HG03095 (cell line): ENCODE measurements around the gene DOK3.

Source experiments
- ATAC-seq: cut with Tn5 transposase; IDR thresholded peaks from one replicate; pipeline ENCODE4 v1.9.1; 2021; ENCODE audit warnings: moderate library complexity; ENCODE audit not compliant: unreplicated experiment

DOK3 gene

DNA sequence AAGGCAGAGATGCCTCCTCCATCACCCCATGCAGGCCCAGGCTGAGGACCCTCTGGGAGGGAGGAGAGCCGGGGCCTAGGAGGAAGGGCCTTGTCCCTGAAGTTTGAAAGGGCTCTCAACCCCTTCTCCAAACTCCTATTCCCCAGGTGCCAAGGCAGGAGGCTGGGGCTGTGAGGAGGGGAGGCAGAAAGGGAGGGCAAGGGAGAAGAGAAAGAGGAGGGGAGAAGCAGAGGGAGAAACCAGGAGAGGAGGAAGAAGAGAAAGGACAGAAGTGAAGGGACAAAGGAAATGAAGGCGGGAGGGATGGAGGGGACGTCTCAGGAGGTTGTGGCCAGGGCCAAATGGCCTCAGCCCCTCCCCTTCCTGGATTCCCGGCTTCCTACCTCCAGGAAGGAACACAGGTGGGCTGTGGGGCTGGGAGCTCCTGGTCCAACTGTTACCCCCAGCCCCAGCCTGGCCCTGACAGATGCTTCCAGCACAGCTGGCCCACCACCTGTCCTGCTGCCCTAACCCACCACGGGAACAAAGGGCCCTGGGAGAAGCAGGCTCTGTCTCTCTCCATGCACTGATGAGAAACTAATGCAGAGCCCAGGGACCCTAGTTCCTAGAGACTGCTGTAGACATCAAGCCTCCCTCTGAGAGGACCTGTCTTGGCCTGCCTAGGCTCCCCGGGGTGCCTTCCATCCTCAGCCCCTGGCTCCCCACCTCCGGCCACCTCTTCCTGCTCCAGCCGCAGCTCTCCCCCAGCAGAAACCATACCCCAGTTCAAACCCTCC, 39.7 kb downstream of the DOK3 start:
- no peak for ATAC-seq

DNA sequence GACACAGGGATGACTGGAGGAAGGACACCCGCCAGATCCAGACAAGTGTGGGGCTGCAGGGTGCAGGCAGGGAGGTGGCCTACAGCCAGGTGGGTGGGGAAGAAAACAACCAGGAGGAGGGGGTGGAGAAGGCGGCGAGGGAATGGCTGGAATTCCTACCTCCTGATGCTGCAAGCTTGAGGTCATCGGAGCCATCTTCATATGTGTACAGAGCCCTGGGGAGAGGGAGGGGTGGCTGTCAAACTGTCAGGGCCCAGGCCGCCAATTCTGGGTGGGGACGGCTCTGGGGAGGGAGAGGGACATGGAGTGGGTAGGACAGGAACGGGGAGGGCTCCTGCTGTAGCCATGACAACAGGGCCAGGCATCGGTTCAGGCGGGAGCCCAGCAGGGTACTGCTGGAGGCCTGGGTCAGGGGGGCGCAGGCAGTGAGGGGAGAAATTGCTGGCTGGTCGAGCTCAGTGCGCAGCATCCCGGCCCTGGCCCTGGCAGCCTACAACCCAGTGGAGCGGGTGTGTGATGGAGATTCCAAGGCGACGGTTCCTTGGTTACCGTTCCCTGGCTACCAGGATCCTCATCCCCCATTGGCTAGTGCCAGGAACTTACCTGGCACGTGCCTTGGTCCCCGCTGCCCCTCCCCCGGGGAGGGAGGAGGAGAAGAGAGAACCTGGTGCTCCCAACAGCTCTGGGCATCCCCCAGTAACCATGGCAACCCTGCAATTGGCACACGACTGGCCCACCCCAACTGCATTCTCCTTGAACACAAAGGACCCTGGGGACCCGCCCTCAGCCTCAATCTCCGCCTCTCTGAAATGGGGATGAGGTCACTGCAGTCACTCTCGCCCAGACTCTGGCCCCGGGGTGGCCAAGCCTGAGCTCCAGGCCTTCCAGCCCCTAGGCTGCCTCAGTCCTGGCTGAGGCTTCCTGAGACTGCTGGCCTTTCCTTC, 40.7 kb downstream of the DOK3 start:
- ATAC-seq: no peak

DNA sequence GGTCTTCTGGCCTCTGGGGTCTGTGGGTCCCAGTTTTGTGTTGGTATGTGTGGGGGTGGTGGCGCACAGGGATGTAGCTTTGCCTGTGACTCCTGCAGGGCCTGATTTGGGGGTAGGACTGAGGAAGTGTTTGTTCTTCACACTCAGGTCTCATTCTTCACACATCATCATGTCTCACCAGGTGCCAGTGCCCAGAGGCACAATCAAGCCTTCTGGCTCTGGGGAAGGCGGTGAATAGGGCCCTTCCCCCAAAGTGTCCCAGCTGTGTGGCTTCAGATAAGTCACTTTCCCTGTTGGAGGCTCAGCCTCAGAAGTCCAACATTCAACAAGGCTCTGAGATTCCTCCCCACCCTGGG, 41.3 kb downstream of the DOK3 start:
- ATAC-seq: no peak

DNA sequence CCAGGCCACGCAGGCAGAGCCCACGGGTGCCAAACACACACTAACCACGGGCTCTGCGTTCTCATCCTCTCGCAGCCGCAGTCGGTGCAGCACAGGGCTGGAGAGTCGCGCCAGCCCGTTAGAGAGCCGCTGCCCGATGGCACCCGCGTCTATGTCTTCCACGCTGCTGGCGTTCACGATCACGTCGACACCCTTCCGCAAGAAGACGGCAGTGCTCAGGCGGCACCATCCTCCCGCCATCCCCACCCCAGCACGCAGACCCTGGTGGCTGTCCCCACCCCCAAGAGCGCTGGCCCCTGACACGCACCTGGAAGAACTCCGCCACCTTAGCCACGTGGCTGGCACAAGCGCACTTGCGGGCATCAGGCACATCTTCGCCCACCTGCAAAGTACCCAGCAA, 42.2 kb downstream of the DOK3 start:
- no peak for ATAC-seq

DNA sequence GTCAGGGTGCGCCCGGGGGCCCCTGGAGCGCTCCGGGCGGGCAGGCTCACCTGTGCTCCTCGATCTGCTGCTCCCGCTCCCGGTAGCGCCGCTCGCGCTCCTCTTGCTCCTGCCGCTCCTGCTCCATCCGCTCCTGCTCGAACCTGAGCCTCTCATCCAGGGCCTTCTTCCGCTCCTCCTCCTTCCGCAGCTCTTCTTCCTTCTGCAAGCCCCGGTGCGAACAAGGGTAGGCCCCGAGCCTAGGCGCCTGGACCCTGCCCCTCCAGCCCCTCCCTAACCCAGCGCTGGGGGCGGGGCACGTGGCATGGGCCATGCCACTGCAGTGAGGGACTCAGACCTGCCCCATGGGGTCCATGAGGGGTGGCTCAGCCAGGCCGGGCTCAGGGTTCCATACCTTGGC, 42.8 kb downstream of the DOK3 start:
- no peak for ATAC-seq

DNA sequence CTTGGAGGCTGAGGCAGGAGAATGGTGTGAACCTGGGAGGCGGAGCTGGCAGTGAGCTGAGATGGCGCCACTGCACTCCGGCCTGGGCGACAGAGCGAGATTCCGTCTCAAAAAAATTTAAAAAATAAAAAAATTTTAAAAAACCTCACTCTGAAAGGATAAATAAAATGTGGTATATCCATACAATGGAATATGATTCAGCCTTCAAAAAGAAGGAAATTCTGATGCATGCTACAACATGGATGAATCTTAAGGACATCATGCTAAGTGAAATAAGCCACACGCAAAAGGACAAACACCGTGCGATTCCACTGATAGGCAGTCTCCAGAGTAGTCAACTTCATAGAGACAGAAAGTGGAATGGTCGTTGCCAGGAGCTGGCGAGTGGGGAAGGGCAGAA, 44.6 kb downstream of the DOK3 start:
- ATAC-seq: no peak

DNA sequence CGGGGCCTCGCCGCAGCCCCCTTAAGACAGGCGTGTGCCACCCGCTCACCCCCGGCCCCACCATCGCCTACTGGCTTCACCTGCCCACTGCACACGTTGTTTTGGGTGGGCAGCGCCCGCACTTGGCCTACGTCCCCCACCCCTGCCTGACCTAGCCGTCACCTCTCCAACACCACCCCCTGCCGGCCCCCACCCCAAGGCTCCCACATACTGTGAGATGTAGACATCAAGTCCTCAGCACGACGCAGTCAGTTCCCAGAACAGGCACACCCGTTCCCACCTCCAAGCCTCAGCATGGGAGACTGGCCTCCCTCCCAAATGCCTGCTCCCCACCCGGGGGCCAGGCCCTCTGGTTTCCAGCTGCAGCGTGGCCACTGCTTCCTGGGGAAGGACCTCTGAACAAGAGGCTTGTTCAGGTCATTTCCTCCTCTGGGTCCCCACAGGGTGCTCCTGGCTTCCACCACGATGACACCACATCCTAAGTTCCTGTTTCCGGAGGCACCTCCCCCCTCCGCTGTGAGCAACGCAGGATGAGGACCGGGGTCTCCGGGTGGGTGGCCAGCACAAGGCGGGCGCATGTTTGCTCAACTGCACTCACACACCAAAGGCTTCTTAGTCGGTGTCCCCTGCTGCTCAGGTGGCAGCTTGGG, 47.5 kb downstream of the DOK3 start:
- ATAC-seq: no peak

DNA sequence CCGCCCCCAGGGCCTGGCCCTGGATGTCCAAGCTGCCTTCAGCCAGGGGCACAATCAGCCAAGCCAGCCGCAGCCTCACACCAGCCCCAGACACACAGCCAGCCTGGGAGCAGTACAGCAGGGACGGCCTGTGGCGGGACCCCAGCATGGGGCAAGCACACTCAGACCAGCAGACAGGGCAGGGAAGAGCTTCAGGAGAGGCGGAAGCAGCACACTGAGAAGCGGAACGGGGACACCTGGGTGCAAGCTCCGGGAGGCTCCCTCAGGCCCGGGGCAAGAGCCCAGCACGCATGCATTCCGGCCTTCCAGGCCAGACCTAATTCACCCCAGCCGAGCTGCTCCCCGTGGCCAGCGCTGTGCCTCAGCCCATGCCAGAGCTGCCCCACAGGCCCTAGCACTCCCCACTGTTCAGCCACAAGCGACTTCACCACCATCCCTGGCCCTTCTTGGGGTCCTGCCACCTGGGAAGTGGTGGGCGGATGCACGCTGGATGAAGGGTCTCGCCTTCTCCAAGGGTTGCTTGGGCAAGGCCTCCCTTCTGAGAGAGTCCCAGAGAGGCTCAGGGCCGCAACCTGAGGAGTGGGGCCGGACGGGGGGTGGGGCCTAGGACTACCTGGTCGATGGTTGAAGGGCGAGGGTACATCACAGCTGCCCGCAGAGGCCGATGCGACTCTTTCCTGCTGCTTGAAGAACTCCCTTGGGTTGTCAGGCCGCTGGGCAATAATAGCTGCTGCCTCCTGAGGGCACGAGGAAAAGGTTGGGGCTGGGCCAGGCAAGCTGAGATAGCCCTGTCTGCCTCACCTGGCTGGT, 49.6 kb downstream of the DOK3 start:
- no peak for ATAC-seq

DNA sequence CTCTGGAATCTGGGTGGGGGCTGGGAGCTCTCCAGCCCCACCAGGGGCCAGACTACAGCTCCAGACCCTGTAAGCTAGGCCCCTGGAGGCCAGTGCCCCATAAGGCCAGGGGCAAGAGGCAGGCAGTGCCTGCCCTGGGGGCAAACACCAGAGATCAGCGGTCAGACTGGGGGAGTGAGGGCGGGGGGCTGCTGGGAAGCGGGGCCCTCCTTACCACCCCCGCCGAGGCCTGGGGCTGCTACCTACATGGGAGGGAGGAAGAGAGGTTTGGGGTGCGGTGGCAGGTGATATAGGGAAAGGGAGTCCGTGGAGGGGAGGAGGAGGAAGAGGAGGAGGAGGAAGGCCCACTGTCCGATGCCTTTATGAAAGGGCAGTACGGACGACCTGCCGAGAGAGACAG, 50.3 kb downstream of the DOK3 start:
- ATAC-seq: no peak

DNA sequence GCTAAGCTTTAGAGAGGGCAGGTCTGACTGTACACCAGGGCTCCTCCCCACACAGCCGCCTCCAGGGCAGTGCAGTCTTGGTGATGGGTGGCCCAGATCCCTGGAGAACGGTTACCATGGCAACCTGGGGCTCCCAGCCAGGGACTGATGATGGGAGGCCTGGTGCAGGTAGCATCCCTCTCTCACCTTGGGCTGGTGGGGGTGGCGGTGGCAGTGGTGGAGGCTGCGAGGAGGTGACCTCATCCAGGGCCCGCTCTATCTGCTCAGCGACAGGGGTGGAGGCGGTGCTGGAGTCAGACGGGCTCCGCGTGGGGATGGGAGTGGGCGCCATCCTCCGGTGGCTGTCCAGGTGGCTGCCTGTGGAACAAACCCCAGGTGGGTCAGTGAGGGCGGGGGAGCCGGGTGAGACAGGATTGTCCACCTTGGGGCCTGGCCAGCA, 50.7 kb downstream of the DOK3 start:
- no peak for ATAC-seq

DNA sequence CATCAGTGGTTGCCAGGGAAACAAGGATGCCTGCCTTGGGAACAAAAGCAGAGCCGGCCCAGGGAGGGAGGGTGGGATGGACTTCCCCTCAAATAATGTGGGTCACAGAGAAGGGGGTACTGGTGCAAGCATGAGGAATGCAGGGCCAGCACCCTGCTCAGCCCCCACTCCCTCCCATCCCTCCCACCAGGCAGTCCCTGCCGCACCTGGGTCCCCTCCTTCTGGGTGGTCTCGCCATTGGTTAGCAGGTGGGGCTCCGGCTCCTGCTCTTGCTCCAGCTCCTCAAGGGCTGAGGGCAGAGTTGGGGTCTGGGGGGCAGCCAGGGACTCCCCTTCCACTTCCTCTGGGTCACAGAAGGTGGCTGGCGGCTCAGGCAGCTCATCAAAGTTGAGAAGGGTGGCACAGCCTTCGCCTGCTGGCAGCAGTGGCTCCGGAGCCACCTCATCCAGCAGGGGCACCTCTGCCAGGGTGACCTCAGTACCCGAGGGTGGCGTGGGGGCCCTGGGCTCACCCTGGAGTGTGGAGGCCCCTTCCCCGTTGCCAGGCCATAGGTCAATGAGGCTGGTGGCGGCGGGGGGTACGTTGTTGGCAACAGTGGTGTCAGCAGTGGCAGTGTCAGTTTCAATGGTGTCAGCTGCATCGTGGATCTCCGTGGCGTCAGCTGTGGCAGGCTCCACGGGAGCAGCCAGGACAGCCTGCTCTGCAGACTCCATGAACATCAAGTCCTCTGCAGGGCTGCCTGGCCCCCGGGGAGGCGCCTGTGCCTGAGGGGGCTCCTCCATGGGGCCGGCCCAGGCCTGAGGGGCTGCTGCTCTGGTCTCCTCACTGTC, 51.6 kb downstream of the DOK3 start:
- no peak for ATAC-seq

DNA sequence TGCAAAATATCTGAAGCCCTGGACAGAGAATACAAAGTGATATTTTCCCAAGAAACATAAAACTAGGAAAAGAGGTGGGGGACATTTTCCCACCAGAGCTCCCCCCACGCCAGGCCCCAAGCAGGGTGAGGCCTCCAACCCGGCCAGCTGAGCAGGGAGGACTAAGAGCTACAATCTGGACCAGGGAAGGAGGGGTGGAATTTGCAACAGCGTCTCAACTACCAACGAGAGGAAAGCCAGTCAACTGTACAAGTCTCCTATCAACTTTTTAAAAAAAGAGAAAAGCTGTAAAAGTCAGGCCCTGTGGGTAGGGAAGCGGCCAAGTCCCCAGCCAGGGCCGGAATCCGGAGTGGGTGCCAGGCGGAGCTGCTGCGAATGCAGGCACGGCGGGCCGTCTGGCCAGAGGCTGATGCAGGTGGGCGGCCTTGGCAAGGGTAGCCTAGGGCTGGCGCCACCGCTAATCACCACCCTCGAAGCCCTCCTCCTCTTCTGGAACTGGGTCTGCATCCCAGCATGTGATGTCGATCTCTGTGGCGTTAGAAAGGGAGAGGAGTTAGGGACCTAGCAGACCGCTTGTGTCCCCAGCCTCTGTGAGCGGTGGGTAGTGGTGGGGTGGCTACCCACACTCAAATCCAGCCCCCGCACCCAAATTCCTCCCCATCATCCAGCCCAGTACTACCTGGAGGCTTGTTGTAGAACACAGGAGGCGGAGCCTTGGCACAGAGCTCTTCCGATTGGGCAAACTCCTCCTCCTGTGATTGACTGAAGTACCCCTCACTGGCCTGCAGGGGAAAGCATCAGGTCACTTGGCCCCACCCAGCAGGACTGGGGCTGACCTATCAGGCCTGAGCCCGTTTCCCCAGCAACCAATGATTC, 52.4 kb downstream of the DOK3 start:
- ATAC-seq: peak; percentile 35

DNA sequence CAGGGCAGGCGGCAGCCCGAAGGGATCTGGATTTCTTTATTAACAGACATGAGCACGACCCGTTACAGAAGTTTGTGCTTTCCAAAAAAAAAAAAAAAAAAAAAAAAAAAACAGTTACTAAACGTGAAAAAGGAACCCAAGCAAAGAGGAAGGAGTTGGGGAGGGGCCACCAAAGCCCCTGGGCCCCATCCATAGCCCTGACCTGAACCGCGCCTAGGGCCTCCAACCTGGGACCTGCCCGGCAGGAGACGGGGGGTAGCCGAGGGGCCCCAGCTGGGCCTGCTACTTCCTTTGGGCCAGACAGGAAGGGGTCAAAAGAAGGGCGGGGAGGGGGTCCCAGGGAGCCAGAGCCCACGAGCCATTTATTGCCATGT, 53.0 kb downstream of the DOK3 start:
- no peak for ATAC-seq

DNA sequence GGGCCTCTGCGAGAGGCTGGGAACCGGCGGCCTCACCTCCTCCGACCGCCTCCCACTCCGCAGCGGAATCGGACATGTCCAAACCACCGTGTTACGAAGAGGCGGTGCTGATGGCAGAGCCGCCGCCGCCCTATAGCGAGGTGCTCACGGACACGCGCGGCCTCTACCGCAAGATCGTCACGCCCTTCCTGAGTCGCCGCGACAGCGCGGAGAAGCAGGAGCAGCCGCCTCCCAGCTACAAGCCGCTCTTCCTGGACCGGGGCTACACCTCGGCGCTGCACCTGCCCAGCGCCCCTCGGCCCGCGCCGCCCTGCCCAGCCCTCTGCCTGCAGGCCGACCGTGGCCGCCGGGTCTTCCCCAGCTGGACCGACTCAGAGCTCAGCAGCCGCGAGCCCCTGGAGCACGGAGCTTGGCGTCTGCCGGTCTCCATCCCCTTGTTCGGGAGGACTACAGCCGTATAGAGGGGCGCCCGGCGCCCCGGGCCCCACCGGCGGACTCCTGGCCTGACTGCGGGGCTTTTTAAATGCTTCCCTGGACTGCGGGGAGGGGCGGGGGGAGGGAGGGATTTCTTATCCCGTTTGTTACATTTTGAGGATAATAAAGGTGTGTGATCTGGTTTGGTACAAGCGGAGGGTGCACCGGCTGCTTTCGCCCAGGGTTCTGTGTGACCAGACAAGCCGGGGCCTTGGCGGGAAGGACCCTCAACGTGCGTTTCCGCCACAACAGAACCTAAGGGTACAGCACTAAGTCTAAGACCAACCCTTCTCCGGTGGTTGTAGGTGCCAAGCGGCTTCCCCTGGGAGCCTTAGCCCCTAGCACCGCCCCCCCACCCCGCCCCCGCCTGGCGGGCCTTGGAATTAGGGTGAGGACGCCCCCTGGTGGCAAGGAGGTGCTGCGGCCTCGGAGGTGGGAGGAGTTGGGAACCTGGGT, 53.7 kb downstream of the DOK3 start:
- peak; percentile 10 for ATAC-seq

DNA sequence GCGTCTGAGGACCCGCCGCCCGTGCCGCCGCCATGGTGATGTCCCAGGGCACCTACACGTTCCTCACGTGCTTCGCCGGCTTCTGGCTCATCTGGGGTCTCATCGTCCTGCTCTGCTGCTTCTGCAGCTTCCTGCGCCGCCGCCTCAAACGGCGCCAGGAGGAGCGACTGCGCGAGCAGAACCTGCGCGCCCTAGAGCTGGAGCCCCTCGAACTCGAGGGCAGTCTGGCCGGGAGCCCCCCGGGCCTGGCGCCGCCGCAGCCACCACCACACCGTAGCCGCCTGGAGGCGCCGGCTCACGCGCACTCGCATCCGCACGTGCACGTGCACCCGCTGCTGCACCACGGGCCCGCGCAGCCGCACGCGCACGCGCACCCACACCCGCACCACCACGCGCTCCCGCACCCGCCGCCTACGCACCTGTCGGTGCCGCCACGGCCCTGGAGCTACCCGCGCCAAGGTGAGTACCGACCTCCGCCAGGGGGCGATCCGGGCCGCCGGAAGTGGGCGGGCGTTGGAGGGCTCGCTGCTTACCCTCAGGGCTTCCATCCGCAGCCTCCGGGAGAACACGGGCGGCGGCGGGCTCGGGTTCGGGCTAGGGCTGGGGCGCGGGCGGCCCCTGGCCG, 54.5 kb downstream of the DOK3 start:
- peak; percentile 49 for ATAC-seq

DNA sequence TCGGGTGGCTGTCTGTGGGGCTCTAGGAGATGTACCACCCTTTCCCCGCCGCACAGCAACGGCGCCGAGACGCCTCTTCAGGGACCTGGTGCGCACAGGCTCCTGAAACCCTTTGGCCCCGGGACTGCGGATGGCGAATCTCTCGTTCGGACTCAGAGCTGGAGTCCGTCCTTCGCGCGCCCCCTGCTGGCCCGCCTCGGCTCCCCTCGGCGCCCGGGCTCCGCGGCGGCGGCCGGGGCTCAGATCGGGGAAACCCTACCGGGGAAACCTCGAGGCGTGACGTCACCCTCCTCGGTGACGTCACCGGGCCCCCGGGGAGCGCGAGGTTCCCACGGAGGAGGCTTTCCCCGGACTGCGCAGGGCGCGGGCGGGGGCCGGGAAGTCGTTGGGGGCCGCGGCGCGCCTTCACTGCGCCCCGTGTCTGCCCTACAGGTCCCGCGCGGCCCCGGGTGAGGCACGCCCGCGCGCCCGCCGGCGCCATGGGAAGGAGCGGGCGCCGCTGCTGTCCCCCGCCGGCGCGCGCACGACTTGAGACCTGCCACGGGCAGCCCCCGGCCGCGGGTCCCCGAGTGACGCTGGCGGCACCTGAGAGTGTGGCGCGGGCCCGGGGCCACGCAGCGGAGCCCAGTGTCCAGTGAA, 55.1 kb downstream of the DOK3 start:
- peak; percentile 42 for ATAC-seq

DNA sequence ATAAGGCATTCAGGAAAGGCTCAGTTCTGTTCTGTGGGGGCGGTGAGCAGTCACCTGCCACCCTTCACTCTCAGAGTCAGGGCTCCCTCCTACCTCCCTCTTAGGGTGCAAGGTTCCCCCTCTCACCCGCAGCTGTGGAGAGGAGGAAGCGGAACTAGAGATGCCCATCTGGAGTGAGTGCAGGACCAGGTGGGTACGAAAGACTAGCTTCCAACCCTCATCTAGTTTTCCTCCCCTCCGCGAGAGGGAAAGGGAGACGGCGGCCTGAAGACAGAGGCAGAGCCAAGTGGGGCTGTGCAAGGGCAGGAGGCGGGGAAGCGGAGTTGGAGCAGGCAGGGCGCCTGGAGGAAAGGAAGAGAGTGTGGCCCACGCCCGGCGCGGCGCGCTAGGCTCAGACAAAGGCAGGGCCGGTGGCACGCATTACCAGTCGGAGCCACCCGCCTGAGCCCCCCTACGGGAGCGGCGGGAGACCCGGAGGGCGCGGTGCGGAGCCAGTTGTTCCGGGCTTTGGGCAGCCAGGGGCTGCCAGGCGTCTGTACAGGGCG, 55.7 kb downstream of the DOK3 start:
- no peak for ATAC-seq
